ENCODE data around the gene PHF21B.

DNA sequence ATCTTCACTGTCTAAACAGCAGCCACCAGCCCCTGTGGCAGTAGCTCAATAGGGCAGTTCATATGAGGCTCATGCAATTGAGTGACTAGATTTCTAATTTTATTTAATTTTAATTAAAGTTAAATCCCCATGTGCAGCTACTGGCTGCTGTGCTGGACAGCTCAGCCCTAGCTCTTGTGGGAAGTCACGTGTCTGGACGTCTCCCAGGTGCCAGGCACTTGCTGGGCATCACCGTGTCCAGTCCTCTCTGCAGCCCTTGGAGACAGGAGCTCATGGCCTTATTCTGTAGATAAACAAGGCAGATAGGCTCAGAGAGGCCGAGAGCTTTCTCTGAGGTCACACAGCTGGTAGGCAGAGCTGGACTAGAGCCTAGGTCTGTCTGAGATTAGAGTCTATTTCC lies 162.4 kb downstream of the PHF21B start:
- TF ChIP-seq GATA3 (IDR thresholded peaks at IDR 0.05; ENCODE audit: low read depth, low read length): no peak
- TF ChIP-seq GATA2 (IDR thresholded peaks at IDR 0.05; ENCODE audit: low read depth, low read length): no peak

Measured in SH-SY5Y (cell line).